ENCODE data around the gene TMEM151B. TPM values are rescaled to one million over a fixed set of nuclear protein-coding genes. Genes with fewer than 3 reads are reported as not detected.

Gene TMEM151B
- total and polyA plus RNA-seq, 9 of the 15 experiments (the other 6 are each of a cell fraction or from before 2014, with no cell fraction given), result not detected

GRCh38 chr6:44228031-44228430 lies 42.2 kb upstream of the TMEM151B start (continued):
- no peak for TF ChIP-seq REST (IDR thresholded peaks at IDR 0.05; ENCODE audit: borderline replicate concordance)
- TF ChIP-seq REST (CRISPR knock-in tag; IDR thresholded peaks at IDR 0.05; ENCODE audit: low read depth), result no peak
- TF ChIP-seq ZNF583 (CRISPR knock-in tag; IDR thresholded peaks at IDR 0.05), result no peak
- no peak for TF ChIP-seq SIN3A (IDR thresholded peaks at IDR 0.05; ENCODE audit: borderline replicate concordance in 2 of 2, control insufficient read depth in 1 of 2, low read depth in 2 of 2, low read length in 2 of 2)
- TF ChIP-seq PYGO2 (tag; IDR thresholded peaks at IDR 0.05), result no peak
- no peak for TF ChIP-seq SAP30 (IDR thresholded peaks at IDR 0.05; ENCODE audit: borderline replicate concordance, insufficient read depth, low read depth, low read length, poor library complexity, severe bottlenecking)
- TF ChIP-seq KLF16 (IDR thresholded peaks at IDR 0.05), result no peak
- TF ChIP-seq ZNF23 (CRISPR knock-in tag; IDR thresholded peaks at IDR 0.05), result no peak
- no peak for TF ChIP-seq RFX1 (IDR thresholded peaks at IDR 0.05)
- TF ChIP-seq EWSR1 (IDR thresholded peaks at IDR 0.05; ENCODE audit: borderline replicate concordance, low read depth, partially characterized antibody), result no peak
- no peak for TF ChIP-seq THRB (CRISPR knock-in tag; conservative IDR thresholded peaks at IDR 0.05)
- TF ChIP-seq ZNF436 (CRISPR knock-in tag; IDR thresholded peaks at IDR 0.05), result no peak
- TF ChIP-seq ZNF311 (CRISPR knock-in tag; IDR thresholded peaks at IDR 0.05), result no peak
- TF ChIP-seq RFX5 (IDR thresholded peaks at IDR 0.05; ENCODE audit: low read depth, low read length), result no peak
- TF ChIP-seq HDAC2 (IDR thresholded peaks at IDR 0.05), result no peak
- no peak for TF ChIP-seq SRF (CRISPR knock-in tag; IDR thresholded peaks at IDR 0.05)
- TF ChIP-seq ZNF780A (CRISPR knock-in tag; IDR thresholded peaks at IDR 0.05), result no peak
- TF ChIP-seq CBX2 (IDR thresholded peaks at IDR 0.05; ENCODE audit: insufficient read depth, low read length, poor library complexity, severe bottlenecking), result no peak
- no peak for TF ChIP-seq HNRNPLL (IDR thresholded peaks at IDR 0.05; ENCODE audit: low read depth, low read length, poor library complexity, severe bottlenecking)

All from K562 (cell line).